HEK293 (cell line): ENCODE measurements around the gene LEMD1.

ENCODE experiments used
- GLI4 ChIP-seq: fragments of 450-650 bp; formaldehyde crosslinking; IDR thresholded peaks from 2 replicates; pipeline ENCODE4 v1.5.1; 2016; ENCODE audit warnings: missing biosample characterization, missing genetic modification characterization
- HOXA7 ChIP-seq: sonication (generic); formaldehyde crosslinking; IDR thresholded peaks from 2 replicates; pipeline ENCODE4 v1.8.1; 2022; ENCODE audit warnings: missing genetic modification reagents, borderline replicate concordance
- ZNF341 ChIP-seq: fragments of 450-650 bp; formaldehyde crosslinking; IDR thresholded peaks from 2 replicates; pipeline ENCODE4; 2016; ENCODE audit warnings: low read depth, missing biosample characterization, missing genetic modification characterization
- TF ChIP-seq, protein P1 (sequence below): fragments of 450-650 bp; formaldehyde crosslinking; IDR thresholded peaks from 2 replicates; pipeline ENCODE4 v1.5.1; 2016; ENCODE audit warnings: missing biosample characterization, missing genetic modification characterization

DNA sequence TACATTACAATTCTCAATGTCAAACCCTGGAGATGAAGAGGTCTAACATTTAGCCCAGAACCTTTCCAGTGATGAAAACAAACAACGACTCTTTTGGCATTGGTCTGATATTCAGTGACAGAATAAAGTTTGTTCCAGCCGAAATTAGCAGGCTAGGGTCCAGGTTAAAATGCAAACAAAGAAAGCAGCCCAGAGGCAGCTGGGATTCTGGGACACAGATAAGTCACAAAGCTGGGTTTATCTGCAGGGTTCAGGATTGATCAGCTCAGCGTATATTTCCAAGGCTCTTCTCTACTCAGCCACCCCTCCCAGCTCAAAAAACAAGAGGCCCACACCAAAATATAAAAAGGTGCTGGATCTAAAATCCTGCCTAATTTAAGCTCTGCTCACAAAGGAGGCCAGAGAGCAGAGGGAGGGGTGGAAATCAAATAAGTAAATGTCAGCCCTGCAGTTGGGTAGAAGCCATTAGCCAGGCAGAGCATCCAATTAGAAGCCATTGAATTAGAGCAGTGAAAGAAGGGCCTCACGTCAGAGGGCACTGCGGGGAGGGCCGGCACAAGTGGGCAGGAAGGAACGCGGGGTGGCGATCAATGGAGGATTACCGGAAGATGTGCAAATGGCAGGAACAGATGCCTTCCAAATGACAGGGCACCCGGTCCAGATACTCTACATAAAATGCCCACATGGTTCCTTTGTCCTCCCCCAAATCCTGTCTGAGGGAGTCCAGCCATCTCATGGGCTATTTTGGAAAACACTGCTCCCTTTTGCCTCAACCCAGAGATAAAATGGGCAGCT, 61.9 kb downstream of the LEMD1 start:
- TF ChIP-seq, protein P1, sequence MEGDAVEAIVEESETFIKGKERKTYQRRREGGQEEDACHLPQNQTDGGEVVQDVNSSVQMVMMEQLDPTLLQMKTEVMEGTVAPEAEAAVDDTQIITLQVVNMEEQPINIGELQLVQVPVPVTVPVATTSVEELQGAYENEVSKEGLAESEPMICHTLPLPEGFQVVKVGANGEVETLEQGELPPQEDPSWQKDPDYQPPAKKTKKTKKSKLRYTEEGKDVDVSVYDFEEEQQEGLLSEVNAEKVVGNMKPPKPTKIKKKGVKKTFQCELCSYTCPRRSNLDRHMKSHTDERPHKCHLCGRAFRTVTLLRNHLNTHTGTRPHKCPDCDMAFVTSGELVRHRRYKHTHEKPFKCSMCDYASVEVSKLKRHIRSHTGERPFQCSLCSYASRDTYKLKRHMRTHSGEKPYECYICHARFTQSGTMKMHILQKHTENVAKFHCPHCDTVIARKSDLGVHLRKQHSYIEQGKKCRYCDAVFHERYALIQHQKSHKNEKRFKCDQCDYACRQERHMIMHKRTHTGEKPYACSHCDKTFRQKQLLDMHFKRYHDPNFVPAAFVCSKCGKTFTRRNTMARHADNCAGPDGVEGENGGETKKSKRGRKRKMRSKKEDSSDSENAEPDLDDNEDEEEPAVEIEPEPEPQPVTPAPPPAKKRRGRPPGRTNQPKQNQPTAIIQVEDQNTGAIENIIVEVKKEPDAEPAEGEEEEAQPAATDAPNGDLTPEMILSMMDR, result no peak
- no peak for TF ChIP-seq HOXA7 (CRISPR knock-in tag)
- TF ChIP-seq GLI4 (tag by site-specific recombination), result no peak
- peak; percentile 39; the same call in 1 of the 2 replicates for TF ChIP-seq ZNF341 (tag by site-specific recombination)
